ENCODE measurements around the gene CADPS.

CADPS gene

GRCh38 chr3:62482961-62483360 is 392.3 kb downstream of the CADPS start:
- DNase-seq, result no peak

- no peak for DNase-seq
Measured at GRCh38 chr3:62481962-62482361, 393.3 kb downstream of the CADPS start.

GRCh38 chr3:62480056-62480455 is 395.2 kb downstream of the CADPS start:
- no peak for DNase-seq

- no peak for DNase-seq
Measured at GRCh38 chr3:62479326-62479725, 395.9 kb downstream of the CADPS start.

- DNase-seq, result no peak
Measured at GRCh38 chr3:62475306-62475705, 399.9 kb downstream of the CADPS start.

GRCh38 chr3:62467966-62468722 is 407.1 kb downstream of the CADPS start:
- no peak for DNase-seq

GRCh38 chr3:62462788-62463187 is 412.4 kb downstream of the CADPS start:
- DNase-seq, result no peak

- no peak for DNase-seq
Measured at GRCh38 chr3:62462104-62462762, 413.0 kb downstream of the CADPS start.

- no peak for DNase-seq
Measured at GRCh38 chr3:62454916-62455315, 420.3 kb downstream of the CADPS start.

GRCh38 chr3:62453448-62453847 is 421.8 kb downstream of the CADPS start:
- DNase-seq, result no peak

- DNase-seq, result no peak
Measured at GRCh38 chr3:62451211-62451887, 423.9 kb downstream of the CADPS start.

GRCh38 chr3:62446337-62446940 is 428.8 kb downstream of the CADPS start:
- no peak for DNase-seq

- DNase-seq, result no peak
Measured at GRCh38 chr3:62445275-62445674, 429.9 kb downstream of the CADPS start.

GRCh38 chr3:62439978-62440377 is 435.2 kb downstream of the CADPS start:
- no peak for DNase-seq

GRCh38 chr3:62439176-62439813 is 435.9 kb downstream of the CADPS start:
- no peak for DNase-seq

- DNase-seq, result no peak
Measured at GRCh38 chr3:62436785-62437184, 438.4 kb downstream of the CADPS start.

GRCh38 chr3:62433396-62433795 is 441.8 kb downstream of the CADPS start:
- no peak for DNase-seq

GRCh38 chr3:62421207-62421606 is 454.0 kb downstream of the CADPS start:
- no peak for DNase-seq

GRCh38 chr3:62416144-62416543 is 459.1 kb downstream of the CADPS start:
- no peak for DNase-seq

- DNase-seq, result no peak
Measured at GRCh38 chr3:62415312-62415801, 459.9 kb downstream of the CADPS start.

- DNase-seq, result no peak
Measured at GRCh38 chr3:62414786-62415185, 460.4 kb downstream of the CADPS start.

- DNase-seq, result no peak
Measured at GRCh38 chr3:62413687-62414086, 461.5 kb downstream of the CADPS start.

- no peak for DNase-seq
Measured at GRCh38 chr3:62406945-62407344, 468.3 kb downstream of the CADPS start.
